Parathyroid adenoma (tissue), 2 donors: ENCODE data around the gene PTK6.

Experiments used
- H2AFZ ChIP-seq: fragments of 300-600 bp; sonication (generic); one replicate; pipeline ENCODE4 v1.7.0; 2017; ENCODE audit warnings: antibody characterized with exemption, mild to moderate bottlenecking
- H3K27ac ChIP-seq: fragments of 300-600 bp; sonication (generic); one replicate; pipeline ENCODE4 v1.7.0; 2017
- H3K27me3 ChIP-seq: fragments of 300-600 bp; sonication (generic); one replicate; pipeline ENCODE4 v1.7.0; 2017; ENCODE audit warnings: low read length; ENCODE audit not compliant: control insufficient read depth, insufficient read depth
- H3K36me3 ChIP-seq: fragments of 300-600 bp; sonication (generic); one replicate; pipeline ENCODE4 v1.7.0; 2017; ENCODE audit warnings: low read length; ENCODE audit not compliant: control insufficient read depth, insufficient read depth
- H3K4me1 ChIP-seq: fragments of 300-600 bp; sonication (generic); one replicate; pipeline ENCODE4 v1.7.0; 2017; ENCODE audit warnings: control low read depth
- H3K4me2 ChIP-seq: fragments of 300-600 bp; sonication (generic); one replicate; pipeline ENCODE4 v1.7.0; 2017; ENCODE audit warnings: low read length
- H3K4me3 ChIP-seq: fragments of 300-600 bp; sonication (generic); one replicate; pipeline ENCODE4 v1.7.0; 2017; ENCODE audit warnings: low read depth, low read length
- H3K79me2 ChIP-seq: fragments of 300-600 bp; sonication (generic); one replicate; pipeline ENCODE4 v1.7.0; 2017; ENCODE audit warnings: control low read depth
- H3K9ac ChIP-seq: fragments of 300-600 bp; sonication (generic); one replicate; pipeline ENCODE4 v1.7.0; 2017; ENCODE audit warnings: mild to moderate bottlenecking
- H3K9me3 ChIP-seq: fragments of 300-600 bp; sonication (generic); one replicate; pipeline ENCODE4 v1.7.0; 2017; ENCODE audit warnings: low read length; ENCODE audit not compliant: control insufficient read depth
- TF ChIP-seq, protein P1 (sequence below): fragments of 300-600 bp; sonication (generic); IDR thresholded peaks from one replicate; pipeline ENCODE4 v1.7.0; 2017; ENCODE audit warnings: antibody characterized with exemption, mild to moderate bottlenecking
- donor health status: primary hyperparathyroidism.

PTK6 gene

DNA sequence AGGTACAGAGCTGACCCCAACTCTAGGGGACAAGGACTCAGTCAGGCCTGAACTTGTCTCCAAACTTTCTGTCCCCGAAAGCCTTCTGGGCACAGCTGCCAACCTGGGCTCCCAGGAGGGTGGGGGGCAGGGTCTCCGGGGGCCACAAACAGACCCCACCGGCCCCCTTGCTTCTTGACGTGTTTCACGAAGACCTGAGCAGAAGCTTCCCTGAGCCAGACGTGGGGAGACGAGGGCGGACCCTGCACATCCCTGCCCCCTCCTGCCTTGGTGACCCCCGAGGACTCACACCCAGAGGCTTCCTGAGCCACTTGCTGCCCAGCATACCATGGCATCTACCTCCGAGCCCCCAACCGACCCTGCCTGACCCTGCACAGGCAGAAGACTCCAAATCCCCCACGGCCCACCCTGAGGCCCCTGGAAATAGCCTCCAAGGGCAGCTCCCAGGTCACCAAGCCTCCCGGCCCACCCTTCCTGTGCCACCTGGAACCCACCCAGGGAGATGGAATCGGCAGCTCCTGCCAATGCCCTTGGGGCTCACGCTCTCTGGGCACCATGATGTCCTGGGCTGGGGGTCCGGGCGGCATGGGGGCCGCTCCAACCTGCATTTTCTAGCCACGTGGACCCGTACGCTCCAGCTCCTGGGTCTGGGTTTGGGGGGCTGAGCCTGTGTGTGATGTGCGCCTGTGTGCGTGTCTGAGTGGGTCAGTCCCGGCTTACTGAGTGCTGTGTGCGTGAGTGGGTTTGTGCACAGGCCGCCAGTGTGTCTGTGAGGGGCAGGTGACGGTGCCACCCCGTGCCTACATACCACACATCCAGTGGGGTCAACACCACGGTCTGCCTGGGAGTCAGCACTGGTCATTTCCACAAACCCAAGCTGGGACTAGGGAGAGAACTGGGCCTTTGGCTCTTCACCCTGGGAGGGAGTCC, 2.5 kb upstream of the PTK6 start:
- no peaks in the 10 kb centered on the region for H3K9me3 ChIP-seq
- H3K4me3 ChIP-seq, result no peak overlapping the region
- H3K27ac ChIP-seq, result no peak overlapping the region
- H3K27me3 ChIP-seq, result no peaks in the 10 kb centered on the region
- H2AFZ ChIP-seq, result no peak overlapping the region
- no peak overlapping the region for H3K9ac ChIP-seq
- no peaks in the 10 kb centered on the region for H3K36me3 ChIP-seq
- no peaks in the 10 kb centered on the region for H3K4me1 ChIP-seq
- H3K79me2 ChIP-seq, result no peaks in the 10 kb centered on the region
- TF ChIP-seq, protein P1, sequence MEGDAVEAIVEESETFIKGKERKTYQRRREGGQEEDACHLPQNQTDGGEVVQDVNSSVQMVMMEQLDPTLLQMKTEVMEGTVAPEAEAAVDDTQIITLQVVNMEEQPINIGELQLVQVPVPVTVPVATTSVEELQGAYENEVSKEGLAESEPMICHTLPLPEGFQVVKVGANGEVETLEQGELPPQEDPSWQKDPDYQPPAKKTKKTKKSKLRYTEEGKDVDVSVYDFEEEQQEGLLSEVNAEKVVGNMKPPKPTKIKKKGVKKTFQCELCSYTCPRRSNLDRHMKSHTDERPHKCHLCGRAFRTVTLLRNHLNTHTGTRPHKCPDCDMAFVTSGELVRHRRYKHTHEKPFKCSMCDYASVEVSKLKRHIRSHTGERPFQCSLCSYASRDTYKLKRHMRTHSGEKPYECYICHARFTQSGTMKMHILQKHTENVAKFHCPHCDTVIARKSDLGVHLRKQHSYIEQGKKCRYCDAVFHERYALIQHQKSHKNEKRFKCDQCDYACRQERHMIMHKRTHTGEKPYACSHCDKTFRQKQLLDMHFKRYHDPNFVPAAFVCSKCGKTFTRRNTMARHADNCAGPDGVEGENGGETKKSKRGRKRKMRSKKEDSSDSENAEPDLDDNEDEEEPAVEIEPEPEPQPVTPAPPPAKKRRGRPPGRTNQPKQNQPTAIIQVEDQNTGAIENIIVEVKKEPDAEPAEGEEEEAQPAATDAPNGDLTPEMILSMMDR, result no peak
- no peak overlapping the region for H3K4me2 ChIP-seq

DNA sequence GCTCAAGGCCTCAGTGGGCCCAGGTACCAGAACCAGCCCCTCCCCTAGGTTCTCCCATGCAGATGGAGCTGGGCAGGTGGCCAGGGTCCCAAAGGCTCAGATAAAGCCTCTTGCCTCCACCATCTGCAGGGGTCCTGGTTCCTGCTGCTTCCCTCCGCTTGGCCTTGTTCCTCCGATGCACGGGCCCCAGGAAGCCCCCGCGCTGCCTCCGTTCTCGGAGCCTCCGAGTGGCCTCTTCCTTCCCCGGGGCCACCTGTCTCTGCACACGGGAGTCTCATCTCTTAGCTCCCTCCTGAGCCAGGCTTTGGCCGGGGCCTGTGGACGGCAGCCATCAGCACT, 1.9 kb upstream of the PTK6 start:
- no peaks in the 10 kb centered on the region for H3K4me1 ChIP-seq
- H3K9ac ChIP-seq, result no peak overlapping the region
- no peak overlapping the region for H3K4me3 ChIP-seq
- H3K27me3 ChIP-seq, result no peaks in the 10 kb centered on the region
- no peak overlapping the region for H3K4me2 ChIP-seq
- H3K9me3 ChIP-seq, result no peaks in the 10 kb centered on the region
- H3K27ac ChIP-seq, result no peak overlapping the region
- TF ChIP-seq, protein P1, result no peak
- H2AFZ ChIP-seq, result no peak overlapping the region
- H3K79me2 ChIP-seq, result no peaks in the 10 kb centered on the region
- no peaks in the 10 kb centered on the region for H3K36me3 ChIP-seq

DNA sequence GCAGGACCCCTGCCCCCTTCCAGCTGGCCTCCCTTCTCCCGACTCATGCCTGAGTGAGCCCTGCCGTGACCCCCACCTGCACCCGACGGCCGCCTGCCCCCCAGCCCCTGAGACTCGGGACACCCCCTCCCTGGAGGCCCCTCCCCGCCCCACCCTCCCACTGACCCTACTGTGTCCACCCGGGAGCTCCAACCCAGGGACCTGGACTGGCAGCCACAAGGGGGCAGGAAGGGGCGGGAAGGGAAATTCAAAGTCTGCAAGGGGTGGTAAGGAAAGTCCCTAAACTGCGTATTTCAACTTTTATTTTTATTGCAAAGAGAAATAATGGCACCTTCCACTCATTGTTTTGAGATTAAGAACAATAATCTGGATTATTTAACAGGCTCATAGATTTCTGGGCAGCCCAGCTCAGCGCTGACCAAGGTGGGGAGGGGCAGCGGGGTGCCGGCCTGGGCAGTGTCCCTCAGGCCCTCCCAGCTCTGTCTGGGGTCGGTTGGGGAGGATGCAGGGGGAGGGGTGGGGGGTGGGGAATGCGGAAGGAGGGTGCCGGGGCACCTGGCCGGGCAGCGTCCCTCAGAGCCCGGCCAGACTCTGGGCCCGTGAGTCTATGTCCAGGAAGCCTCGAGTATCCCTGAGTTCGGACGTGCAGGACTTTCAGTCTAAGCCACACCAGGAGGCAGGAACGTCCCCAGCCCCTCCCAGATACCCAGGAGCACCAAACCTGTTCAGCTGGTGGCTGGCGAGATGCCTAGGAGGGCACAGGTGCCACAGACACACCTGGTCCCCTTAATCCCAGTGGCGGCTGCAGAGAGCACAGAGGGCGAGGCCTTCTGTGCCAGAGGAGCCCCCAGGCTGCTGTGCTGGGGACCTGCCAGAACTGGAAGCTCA, 1.3 kb upstream of the PTK6 start:
- no peak overlapping the region for H3K4me3 ChIP-seq
- H3K27ac ChIP-seq, result no peak overlapping the region
- TF ChIP-seq, protein P1, result no peak
- H3K9me3 ChIP-seq, result no peaks in the 10 kb centered on the region
- H3K4me1 ChIP-seq, result no peaks in the 10 kb centered on the region
- H3K4me2 ChIP-seq, result peak overlapping the region; percentile 41
- H3K27me3 ChIP-seq, result no peaks in the 10 kb centered on the region
- no peaks in the 10 kb centered on the region for H3K79me2 ChIP-seq
- no peaks in the 10 kb centered on the region for H3K36me3 ChIP-seq
- no peak overlapping the region for H3K9ac ChIP-seq
- H2AFZ ChIP-seq, result peak overlapping the region; percentile 53

DNA sequence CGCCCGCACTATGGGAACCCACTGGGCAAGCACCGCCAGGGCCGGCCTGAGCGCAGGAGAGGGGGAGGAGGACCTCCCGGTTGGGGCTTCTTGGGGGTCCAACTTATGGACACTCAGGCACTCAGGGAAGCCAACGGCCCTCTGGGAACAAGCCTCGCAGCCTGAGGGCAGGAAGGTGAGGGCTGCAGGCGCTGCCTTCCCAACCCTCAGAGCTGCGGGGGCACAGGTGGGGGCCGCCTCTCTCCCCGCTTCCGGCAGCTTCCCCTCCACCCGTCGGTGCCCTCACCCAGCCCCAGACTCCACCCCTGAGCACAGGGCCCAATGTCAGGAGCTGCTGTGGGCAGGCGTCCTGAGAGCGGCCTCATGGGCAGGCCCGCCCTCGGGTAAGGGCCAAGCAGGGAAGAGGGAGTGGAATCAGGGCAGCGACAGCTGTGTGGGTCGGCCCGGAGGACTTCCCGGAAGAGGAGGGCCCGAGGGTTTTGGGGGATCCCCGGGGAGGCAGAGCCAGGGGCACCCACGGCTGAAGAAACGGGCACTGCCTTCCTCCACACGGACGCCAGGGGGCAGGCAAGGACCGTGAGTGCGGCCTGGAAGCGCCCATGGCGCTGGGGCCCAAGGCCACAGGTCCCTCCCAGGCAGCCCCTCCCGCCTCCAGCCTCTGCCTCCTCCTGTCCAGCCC, 488 bp upstream of the PTK6 start:
- no peak overlapping the region for H3K27ac ChIP-seq
- peak overlapping the region; percentile 41 for H3K4me2 ChIP-seq
- H3K79me2 ChIP-seq, result no peaks in the 10 kb centered on the region
- no peaks in the 10 kb centered on the region for H3K4me1 ChIP-seq
- TF ChIP-seq, protein P1, result peak; percentile 92
- no peak overlapping the region for H3K9ac ChIP-seq
- H3K9me3 ChIP-seq, result no peaks in the 10 kb centered on the region
- H3K27me3 ChIP-seq, result no peaks in the 10 kb centered on the region
- no peaks in the 10 kb centered on the region for H3K36me3 ChIP-seq
- H3K4me3 ChIP-seq, result peak overlapping the region; percentile 19
- H2AFZ ChIP-seq, result peak overlapping the region; percentile 31
